ENCODE data around the gene CDRT4.

DNA sequence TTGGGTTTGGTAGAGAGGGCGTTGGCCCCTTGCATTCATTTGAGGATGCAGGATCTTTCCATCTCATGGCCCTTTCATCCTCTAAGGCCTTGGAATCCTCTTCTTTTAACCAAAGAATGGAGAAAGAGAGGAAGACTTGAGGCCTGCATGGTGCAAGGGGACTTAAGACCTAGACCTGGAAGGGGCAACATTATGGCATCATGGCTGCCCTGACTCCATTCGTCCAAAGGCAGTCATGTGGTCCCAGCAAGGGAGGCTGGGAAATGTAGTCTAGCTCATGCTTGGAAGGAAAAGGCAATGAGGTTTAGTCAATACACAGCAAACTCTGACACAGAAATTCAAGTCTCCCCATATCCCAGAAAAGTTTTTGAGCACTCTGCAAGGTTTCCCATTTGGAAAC is 30.7 kb upstream of the CDRT4 start:
- TF ChIP-seq, protein P1, sequence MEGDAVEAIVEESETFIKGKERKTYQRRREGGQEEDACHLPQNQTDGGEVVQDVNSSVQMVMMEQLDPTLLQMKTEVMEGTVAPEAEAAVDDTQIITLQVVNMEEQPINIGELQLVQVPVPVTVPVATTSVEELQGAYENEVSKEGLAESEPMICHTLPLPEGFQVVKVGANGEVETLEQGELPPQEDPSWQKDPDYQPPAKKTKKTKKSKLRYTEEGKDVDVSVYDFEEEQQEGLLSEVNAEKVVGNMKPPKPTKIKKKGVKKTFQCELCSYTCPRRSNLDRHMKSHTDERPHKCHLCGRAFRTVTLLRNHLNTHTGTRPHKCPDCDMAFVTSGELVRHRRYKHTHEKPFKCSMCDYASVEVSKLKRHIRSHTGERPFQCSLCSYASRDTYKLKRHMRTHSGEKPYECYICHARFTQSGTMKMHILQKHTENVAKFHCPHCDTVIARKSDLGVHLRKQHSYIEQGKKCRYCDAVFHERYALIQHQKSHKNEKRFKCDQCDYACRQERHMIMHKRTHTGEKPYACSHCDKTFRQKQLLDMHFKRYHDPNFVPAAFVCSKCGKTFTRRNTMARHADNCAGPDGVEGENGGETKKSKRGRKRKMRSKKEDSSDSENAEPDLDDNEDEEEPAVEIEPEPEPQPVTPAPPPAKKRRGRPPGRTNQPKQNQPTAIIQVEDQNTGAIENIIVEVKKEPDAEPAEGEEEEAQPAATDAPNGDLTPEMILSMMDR (IDR thresholded peaks at IDR 0.05; ENCODE audit: low read depth, low read length) = no peak
- no peak for TF ChIP-seq EZH2phosphoT487 (IDR thresholded peaks at IDR 0.05; ENCODE audit: low read depth)
